ENCODE measurements around the gene SALL2.
A peak's percentile ranks its signal among the peaks of the same experiment; 100 is the strongest.

The SALL2 gene

DNA sequence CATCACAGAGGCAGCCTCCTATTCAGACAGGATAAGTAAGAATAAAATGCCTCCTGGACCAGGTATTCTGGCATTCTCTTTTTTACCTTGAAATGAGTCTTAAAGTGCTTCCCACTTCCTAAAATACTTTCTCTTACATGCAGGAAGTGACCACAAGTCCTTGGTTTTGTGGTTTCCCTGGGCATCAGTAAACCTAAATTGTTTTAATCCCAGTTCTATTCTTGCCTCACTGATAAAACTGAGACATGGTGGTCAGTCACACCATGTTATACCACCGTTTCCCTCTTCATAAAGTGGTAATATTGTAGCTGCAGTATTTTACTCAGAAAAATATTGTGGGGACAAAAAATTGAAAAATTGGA lies 1.2 kb upstream of the SALL2 start:
- no peak for DNase-seq (ENCODE audit: low read depth)
- TF ChIP-seq, protein P1, sequence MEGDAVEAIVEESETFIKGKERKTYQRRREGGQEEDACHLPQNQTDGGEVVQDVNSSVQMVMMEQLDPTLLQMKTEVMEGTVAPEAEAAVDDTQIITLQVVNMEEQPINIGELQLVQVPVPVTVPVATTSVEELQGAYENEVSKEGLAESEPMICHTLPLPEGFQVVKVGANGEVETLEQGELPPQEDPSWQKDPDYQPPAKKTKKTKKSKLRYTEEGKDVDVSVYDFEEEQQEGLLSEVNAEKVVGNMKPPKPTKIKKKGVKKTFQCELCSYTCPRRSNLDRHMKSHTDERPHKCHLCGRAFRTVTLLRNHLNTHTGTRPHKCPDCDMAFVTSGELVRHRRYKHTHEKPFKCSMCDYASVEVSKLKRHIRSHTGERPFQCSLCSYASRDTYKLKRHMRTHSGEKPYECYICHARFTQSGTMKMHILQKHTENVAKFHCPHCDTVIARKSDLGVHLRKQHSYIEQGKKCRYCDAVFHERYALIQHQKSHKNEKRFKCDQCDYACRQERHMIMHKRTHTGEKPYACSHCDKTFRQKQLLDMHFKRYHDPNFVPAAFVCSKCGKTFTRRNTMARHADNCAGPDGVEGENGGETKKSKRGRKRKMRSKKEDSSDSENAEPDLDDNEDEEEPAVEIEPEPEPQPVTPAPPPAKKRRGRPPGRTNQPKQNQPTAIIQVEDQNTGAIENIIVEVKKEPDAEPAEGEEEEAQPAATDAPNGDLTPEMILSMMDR (conservative IDR thresholded peaks at IDR 0.05; ENCODE audit: low read length): no peak
- H3K4me3 ChIP-seq (ENCODE audit: low read length): no peak overlapping the region

DNA sequence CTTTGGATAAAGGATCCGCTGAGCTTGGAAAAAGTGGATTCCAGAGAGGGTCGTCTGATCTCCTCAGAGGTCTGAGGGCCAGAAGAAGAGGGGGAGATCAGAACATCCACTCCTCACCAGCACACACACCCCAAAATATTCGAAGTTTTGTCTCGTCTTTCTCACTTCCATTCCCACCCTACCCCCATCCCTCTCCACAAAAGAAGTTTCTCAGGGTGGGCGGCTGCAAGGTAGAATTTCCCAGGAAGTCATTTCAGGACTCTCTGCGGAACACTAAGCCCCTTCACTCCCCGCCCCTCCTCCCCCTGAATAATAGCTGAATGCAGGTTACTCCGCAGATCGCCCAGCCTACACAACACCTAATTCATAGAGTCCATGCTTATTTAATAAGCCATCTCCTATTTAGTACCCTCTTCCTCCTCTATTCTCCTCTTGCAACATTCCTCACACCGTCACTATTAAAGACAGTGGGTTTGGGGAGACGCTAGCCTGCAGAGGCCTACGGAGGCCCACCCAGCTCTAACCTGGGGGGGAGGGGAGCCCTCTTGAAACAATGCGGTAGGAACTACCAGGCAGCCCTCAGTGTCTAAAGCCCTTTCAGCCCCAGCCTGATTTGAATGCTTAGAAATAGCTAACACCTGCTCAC lies 649 bp upstream of the SALL2 start:
- H3K4me3 ChIP-seq (ENCODE audit: low read length): peak overlapping the region; percentile 71
- TF ChIP-seq, protein P1 (conservative IDR thresholded peaks at IDR 0.05; ENCODE audit: low read length): no peak
- no peak for DNase-seq (ENCODE audit: low read depth)

DNA sequence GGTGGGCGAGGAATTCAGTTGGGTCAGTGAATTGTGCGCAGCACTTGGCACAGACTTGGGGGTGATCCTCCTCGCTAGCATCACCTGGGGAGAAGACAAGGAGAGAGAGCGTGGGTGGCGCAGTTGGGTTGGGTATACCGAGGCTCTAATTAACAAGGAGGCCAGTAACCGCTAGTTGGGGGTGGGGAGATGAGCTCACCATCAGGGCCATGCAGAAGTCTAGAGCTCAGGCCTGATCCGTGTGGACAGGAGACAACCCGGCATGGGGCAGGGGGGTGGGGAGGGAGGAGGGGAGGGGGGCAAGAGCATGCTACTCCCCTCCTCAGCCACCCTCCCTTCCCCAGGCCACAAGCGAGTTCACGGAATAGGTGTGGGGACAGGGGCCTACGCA lies 580 bp downstream of the SALL2 start:
- no peak for DNase-seq (ENCODE audit: low read depth)
- peak overlapping the region; percentile 71 for H3K4me3 ChIP-seq (ENCODE audit: low read length)
- TF ChIP-seq, protein P1 (conservative IDR thresholded peaks at IDR 0.05; ENCODE audit: low read length): no peak

DNA sequence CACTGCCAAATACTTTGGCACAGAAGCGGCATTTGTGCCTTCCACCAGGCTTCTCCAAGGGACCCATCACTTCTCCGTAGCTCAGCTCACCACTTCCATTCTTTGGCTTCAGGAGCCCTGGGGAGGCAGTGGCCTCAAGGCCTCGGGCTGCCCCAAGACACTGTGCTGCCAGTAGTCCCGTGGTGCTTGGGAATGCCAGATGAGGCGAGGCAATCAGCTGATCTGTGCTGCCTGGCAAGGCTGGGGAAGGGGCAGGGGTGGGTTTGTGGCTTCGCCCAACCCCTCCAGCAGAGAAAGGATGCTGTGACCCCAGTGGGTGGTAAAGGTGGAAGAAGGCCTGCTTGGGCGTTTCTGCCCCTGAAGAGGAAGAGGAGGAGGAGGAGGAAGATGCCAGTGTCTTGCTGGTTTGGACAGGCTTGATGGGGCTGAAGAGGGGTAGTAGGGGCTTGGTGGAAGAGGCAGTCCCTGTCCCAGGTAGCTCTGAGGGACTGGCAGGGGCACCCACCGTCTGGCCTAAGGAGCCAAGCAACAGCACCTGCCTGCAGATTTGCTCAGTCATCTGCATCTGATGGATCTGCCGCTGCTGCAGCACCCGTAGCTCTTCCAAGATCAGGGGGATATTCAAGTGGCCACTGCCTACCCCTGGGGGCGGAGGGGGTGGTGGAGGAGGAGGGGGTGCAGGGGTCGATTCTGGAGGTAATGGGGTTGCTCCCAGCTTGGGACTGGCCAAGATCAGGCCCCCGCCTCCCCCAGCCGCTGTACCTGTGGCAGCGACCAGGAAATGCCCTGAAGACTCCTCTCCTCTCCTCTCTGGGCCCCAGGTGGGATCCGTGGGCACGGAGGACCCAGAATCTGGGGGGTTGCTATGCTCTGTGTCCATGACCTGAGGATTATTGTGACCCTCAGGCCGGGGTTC lies 1.3 kb downstream of the SALL2 start:
- TF ChIP-seq, protein P1 (conservative IDR thresholded peaks at IDR 0.05; ENCODE audit: low read length): no peak
- H3K4me3 ChIP-seq (ENCODE audit: low read length): peak overlapping the region; percentile 71

DNA sequence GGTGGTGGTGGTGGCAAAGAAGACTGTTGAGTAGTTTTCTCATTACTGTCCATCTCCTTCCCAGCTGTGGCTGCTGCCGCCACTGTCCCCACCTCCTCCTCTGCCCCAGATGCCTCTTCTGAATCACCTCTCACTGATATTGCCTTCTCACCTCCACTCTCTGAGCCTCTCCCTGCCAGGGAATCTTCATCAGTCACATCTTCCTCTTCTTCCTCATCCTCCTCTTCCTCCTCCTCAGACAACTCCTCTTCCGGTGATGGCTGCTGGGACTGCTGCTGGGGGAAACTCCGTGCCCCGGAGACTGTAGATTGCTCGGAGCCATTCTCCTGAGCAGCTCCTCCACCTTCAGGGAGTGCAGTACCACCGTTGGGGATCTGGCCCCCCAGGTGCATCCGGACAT lies 2.9 kb downstream of the SALL2 start:
- no peak overlapping the region for H3K4me3 ChIP-seq (ENCODE audit: low read length)
- TF ChIP-seq, protein P1 (conservative IDR thresholded peaks at IDR 0.05; ENCODE audit: low read length): no peak
- no peak for DNase-seq (ENCODE audit: low read depth)

More for the DNA sequence above, 1.3 kb downstream of the SALL2 start:
- DNase-seq (ENCODE audit: low read depth): no peak

DNA sequence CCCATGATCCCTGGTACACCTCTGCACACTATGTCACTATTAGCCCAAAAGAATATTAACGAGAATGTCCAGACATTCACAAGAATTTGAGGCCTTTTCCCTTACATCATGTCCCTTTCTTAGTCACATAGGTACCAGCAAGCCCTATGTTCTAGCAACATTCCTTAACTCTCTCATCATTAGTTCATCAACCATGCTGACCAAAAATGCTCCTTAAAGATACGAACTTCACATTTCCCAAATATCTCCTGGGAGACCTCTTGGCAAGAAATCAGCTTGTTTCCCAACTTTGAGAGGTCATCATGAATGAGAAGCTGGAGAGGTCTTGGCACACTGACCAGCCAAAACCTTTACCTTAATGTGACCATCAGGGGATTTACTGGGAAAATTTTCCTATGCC lies 4.6 kb downstream of the SALL2 start:
- no peak overlapping the region for H3K4me3 ChIP-seq (ENCODE audit: low read length)
- DNase-seq (ENCODE audit: low read depth): peak; percentile 90

More for the DNA sequence above, 4.6 kb downstream of the SALL2 start:
- TF ChIP-seq, protein P1 (conservative IDR thresholded peaks at IDR 0.05; ENCODE audit: low read length): no peak

Measured in AG10803 (cell line).